Hepatic stellate cell (primary cell): ENCODE results near the gene TFAP2E.
A peak's percentile ranks its signal among the peaks of the same experiment; 100 is the strongest.

Source experiments
- DNase-seq: peaks from one replicate; pipeline ENCODE4 v3.0.0; 2011; ENCODE audit warnings: low spot score

TFAP2E gene

DNA sequence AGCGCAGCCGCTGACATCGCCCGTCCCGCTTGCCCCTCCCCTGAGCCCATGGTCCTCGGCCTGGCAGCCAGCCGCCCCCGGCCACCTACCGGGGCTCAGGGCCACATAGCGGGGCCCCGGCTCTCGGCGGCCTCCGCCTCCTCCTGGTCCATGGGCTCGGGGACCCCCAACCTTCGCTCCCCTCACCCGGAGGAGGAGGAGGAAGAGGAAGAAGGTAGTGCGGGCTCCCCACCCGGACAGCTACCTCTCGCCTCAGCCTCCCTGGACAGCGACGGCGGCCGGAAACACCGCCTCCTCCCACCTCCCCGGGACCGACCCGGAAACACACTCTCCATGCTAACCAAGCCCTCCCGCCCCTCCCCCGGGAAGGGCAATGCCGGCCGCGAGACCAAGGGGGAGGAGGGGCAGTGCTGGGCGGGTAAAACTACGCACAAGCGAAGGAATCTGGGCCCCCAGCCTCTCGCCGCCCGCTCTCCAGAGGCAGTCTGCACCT, 15.9 kb upstream of the TFAP2E start, which contains the start of gene KIAA0319L:
Gene KIAA0319L (minus strand): TSS at position 286 of the 493 bp plus-strand sequence. CDS start 2,912 bp downstream, outside the sequence.
- DNase-seq = peak; percentile 95

DNA sequence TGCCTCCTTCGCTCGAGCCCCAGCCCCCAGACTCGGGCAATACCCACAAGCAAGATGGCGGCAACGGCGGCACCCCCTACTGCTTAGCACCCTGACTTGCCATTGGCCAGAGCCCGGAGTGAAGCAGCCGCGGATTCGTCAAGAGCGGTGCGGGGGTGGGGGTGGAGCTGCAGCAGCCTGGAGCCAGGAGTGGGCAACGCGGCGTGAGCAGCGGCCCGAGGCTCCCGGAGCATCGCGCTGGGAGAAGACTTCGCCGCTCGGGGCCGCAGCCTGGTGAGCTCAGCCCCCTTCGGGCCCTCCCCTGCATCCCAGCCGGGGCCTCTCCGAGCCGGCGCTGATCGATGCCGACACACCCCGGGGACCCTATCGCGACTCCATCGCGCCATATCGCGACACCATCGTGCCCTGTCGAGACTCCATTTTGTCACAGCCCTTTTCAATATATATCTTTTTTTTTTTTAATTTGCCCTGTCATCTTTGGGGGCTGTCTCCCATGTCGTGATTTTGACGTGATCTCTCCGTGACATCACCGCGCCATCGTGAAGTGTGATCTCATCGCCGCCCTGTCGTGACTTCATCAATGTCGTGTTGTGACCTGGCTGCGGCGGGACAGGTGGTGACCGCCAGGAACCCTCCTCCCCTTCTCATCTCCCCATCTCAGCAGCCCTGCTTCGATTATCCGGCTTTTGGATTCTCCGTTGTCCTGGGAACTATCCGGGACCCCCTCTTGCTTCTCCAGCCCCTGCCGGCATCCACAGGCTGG, 15.3 kb upstream of the TFAP2E start, which contains the start of gene NCDN:
Gene NCDN (plus strand): TSS at position 189 of the 763 bp plus-strand sequence. CDS start 392 bp downstream, at position 581.
- DNase-seq = peak; percentile 99

- DNase-seq = no peak
These were observed 14.5 kb upstream of the TFAP2E start for GRCh38 chr1:35558374-35559316.

DNA sequence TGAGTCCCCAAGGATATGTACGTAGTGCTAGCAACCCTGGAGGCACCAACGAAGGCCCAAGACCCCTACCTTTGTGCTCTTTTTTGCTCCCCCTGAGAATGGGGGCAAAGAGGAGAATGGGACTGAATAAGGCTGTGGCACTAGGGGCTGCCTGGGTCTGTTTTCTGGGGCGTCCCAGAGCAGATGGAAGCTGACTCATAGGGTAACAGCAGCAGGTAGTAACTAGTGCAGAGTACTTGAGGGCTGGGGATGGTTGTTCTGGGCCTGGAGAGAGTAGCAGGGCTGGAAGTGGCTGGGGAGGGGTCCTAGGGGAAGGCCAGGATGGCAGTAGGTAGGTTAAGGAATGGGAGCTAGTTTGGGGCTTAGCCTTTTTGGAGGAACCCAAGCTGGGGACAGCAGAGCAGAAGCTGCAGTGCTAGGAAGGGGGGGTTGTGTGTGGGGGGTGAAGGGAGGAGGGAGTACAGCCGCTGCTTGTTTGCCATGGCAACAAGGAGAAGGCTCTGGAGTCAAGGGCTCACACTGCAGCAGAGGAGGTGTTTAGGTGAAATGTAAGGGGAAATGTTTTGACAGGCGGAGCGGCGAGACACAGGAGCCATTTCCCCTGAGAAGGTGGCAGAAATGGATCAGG, 13.7 kb upstream of the TFAP2E start:
- DNase-seq = no peak

- DNase-seq = no peak
These were observed 12.6 kb upstream of the TFAP2E start for GRCh38 chr1:35560256-35561225.

DNA sequence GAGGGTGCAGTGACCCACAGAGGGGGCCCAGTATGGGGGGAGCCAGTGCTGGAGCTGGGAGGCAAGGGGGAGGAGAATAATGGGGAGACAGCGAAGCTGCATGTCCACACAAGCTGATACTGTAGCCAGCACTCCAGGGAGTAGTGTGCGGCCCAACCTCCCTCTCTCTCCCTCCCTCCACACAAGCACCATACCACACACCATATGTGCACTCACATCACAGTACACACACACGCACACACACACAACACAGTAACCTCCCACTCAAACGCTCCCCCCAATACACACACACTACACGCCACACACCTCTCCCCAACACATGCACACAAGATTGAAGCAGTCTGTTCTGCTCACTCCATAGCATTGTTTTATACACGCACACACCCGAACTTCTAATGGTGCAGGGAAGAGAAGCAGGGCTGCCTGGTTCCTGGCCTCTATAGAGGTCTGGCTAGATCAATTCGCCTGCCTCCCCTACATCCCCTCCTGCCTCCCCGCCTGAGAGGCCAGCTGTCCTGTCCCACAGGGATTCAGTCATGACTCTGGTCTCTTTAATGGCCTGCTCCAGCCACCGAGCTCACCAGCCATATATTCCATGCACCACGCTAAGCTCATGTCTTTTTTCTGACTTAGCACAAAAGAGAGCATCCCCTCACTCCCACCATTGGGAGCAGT, 11.7 kb upstream of the TFAP2E start:
- DNase-seq = no peak

DNA sequence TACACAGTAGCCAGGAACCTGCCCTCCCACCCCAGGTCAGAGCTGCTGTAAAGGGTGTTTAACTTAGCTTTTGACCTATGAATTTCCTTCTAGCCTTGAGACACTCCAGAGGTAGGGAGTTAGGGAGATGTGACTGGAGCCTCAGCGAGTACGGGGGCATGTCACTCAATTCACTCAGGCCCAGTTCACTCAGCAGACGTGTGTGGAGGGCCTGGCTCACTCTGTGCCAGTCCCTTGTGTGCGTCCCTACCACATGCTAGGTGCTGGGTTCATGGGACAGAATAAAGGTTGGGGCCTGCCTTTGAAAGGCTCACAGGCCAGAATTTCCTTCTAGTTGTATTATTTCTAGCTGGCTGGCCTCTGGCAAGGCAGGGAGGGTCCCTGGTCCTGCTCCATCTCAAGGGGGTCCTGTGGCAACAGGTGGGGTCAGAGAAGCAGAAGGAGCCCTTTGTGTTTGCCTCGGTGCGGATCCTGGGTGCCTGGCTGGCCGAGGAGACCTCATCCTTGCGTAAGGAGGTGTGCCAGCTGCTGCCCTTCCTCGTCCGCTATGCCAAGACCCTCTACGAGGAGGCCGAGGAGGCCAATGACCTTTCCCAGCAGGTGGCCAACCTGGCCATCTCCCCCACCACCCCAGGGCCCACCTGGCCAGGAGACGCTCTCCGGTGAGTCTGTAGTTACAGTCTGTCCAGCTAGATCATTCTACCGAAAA, 11.0 kb upstream of the TFAP2E start:
- DNase-seq = no peak

GRCh38 chr1:35563166-35563565, 9.9 kb upstream of the TFAP2E start:
- DNase-seq = no peak

- peak; percentile 89 for DNase-seq
These were observed 8.9 kb upstream of the TFAP2E start for GRCh38 chr1:35564037-35564883.

DNA sequence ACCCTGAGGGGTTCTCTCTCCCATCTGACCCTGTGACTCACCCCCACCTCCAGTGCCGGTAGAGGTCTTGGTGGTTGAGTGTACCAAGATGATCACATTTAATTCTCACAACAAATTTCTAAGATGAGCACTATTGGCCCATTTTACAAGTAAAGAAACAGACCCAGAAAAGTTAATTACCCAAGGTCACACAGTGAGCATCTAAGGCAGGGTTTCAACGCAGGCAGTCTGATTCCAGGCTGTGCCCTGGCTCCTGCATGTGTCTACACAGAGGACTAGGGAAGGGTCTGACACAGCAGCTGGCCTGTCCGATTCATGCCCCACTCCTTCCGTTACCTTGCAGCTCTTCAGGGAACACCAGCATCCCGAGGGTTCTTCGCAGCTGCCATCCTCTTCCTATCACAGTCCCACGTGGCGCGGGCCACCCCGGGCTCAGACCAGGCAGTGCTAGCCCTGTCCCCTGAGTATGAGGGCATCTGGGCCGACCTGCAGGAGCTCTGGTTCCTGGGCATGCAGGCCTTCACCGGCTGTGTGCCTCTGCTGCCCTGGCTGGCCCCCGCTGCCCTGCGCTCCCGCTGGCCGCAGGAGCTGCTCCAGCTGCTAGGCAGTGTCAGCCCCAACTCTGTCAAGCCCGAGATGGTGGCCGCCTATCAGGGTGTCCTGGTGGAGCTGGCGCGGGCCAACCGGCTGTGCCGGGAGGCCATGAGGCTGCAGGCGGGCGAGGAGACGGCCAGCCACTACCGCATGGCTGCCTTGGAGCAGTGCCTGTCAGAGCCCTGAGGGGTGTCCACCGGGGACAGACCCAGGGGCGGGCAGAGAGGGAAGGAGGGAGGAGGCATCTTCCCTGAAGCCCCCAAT, 8.0 kb upstream of the TFAP2E start:
- DNase-seq = no peak

DNA sequence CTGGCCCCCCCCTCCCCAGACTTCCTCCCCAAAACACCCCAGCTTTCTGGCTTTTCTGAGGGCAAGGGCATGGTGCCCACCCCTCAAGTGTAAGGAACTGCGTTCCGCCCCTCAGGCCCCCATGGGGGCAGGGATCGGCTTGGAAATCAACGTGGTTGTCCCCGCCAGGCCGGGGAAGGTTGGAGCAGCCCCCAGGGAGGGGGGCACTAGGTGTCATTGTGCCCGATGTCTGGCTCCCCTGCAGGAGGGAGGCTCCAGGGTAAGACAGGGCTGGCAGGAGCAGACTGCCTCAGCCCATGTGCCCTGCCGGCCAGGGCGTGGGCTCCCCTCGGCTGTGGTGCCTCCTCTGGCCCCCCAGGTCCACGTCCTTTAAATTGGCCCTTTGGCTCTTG, 7.4 kb upstream of the TFAP2E start:
- DNase-seq = no peak

DNA sequence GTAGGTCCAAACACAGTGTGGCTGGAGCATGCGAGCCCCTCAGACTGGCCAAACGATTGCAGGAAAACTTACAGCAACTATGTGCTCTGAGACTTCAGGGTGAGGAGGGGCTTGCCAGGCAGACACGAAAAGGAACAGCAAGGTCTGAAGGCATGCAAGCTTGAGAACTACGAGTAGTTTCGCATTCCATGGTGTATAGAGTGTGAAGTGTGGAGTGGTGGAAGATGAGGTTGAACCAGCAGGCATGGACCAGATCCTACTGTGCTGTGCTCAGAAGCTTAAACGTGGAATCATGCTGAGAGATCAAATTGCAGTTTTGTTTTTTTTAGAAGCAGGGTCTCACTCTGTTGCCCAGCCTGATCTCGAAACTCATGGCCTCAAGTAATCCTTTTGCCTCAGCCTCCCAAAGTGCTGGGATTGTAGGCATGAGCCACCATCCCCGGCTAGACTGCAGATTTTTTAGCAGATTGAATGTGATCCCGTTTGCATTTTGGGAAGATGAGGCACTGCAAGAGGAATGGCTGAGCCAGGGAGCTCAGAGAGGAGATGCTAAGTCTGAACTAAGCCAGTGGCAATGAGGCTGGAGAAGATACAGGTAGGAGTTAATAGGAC, 5.1 kb upstream of the TFAP2E start:
- no peak for DNase-seq

DNA sequence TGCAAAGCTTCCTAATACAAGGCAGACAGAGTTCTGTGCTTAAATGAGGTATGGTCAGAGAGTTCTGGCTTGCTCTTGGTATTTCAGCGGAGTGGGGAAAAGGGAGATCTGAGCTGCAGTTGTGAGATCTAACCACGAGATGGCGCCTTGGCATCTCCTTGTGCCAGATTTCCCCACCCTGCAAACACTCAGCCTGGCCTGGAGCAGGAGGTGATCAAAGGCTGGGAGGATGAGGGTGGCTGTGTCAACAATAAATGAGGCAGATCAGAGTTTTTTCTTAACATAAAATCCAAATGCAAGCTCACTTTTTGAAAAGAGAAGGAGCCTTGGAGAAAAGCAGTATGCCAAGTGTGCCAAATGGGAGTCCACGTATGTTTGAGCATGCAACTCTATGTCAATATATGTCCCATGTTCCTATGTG, 4.1 kb upstream of the TFAP2E start:
- DNase-seq = peak; percentile 86

GRCh38 chr1:35569936-35570335, 3.2 kb upstream of the TFAP2E start:
- DNase-seq = peak; percentile 31

- no peak for DNase-seq
These were observed 2.5 kb upstream of the TFAP2E start for GRCh38 chr1:35570589-35571137.

- DNase-seq = no peak
These were observed 1.9 kb upstream of the TFAP2E start for GRCh38 chr1:35571263-35571662.

DNA sequence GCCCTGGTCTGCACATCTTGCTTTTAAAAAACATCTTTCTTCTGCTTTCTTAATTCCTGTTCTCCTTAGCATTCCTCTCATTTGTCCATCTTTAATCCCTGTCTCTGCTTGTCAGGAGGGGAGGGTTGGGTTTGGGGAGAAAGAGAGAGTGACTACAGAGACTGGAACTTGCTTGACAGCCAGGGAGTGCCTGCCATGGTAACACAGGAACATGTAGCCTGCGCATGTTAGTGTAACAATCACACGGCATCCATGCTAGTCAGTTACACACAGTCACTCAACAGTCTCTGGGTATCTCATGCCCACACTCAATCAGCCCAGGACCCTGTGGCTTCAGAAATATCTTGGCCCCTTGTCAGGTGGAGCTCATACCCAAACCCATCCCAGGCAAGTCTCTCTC, 818 bp upstream of the TFAP2E start:
- no peak for DNase-seq
